ENCODE measurements around the gene DVL3. TPM values are rescaled to one million over a fixed set of nuclear protein-coding genes. Genes with fewer than 3 reads are reported as not detected.
"Not testable (repeated sequence)": the region's sequence is repeated elsewhere in the genome, so short reads cannot be mapped to it uniquely, and the experiment has no call there.

The DVL3 gene
- 10 to 100 TPM; 35.7 to 40.2 (median 36.1) TPM for total RNA-seq

DNA sequence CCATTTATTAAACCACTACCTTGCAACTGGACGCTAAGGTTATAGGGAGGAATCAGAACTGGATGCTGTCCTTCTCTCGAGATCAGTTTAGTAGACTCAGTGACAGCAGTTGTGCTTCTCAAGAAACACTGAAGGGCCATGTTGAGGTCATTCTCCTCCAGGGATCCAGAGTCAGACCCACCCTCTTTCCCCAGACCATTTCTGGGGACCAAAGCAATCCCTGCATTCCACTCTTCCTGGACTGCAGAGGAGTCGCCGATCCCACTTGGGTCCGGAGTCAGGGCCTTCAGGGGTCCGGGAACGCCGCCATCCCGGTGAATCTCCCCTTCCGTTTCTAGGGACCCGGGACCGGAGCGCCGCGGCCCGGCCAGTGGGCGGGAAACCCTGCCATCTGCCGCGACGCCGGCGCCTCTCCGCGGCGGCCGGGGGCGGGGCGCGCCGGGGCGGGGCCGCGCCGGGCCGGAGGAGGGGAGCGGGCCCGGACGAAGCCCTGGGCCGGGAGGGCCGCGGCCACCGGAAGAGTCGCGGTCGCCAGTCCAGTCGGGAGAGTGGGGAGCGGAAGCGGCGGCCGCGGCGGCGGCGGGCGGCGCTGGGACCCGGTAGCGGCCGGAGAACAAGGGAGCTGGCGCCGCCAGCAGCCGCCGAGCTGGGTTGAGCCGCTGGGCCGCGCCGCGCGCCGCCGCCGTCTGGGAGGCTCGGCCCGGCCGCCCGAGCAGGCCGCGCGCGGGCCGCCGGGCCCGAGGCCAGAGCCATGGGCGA lies at the start of gene DVL3:
DVL3 (plus strand) TSS at position 493 of the 759 bp plus-strand sequence; CDS start at position 752, 259 bp downstream.
- peak in 2 of 3 donors; percentile 3 to 7 for TF ChIP-seq POLR2AphosphoS5 (IDR thresholded peaks at IDR 0.05)
- TF ChIP-seq, protein P1, sequence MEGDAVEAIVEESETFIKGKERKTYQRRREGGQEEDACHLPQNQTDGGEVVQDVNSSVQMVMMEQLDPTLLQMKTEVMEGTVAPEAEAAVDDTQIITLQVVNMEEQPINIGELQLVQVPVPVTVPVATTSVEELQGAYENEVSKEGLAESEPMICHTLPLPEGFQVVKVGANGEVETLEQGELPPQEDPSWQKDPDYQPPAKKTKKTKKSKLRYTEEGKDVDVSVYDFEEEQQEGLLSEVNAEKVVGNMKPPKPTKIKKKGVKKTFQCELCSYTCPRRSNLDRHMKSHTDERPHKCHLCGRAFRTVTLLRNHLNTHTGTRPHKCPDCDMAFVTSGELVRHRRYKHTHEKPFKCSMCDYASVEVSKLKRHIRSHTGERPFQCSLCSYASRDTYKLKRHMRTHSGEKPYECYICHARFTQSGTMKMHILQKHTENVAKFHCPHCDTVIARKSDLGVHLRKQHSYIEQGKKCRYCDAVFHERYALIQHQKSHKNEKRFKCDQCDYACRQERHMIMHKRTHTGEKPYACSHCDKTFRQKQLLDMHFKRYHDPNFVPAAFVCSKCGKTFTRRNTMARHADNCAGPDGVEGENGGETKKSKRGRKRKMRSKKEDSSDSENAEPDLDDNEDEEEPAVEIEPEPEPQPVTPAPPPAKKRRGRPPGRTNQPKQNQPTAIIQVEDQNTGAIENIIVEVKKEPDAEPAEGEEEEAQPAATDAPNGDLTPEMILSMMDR (IDR thresholded peaks at IDR 0.05) = no peak
- no peaks in the 10 kb centered on the region for H3K36me3 ChIP-seq
- intact Hi-C loops (cut with DNase I; ENCODE audit: low total_unique reads) = no loop called here
- peak; percentile 37 to 59 for DNase-seq (ENCODE audit: low spot score in 2 of 2)
- H3K27me3 ChIP-seq = no peaks in the 10 kb centered on the region
- peaks cover 0 to 3% of the 10 kb centered on the region in 2 donors for H3K4me1 ChIP-seq
- H3K9me3 ChIP-seq = no peaks in the 10 kb centered on the region
- peak within 1 kb of the TSS; percentile 88 to 97 for H3K27ac ChIP-seq
- peak within 1 kb of the TSS; percentile 88 to 99 (median 91) for H3K4me3 ChIP-seq

DNA sequence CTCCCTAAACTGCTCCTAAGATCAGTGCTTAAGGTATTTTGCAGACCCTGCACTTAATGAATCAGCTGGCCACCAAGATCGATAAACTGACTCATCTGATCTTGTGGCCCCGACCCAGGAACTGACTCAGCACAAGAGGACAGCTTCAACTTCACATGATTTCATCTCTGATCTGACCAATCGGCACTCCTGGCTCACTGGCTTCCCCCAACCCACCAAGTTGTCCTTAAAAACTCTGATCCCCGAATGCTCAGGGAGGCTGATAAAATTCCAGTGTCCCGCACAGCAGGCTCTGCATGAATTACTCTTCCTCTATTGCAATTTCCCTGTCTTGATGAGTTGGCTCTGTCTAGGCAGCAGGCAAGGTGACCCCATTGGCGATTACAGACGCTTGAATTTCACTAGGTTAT lies 44.9 kb upstream of the DVL3 start:
- intact Hi-C loops (cut with DNase I; ENCODE audit: low total_unique reads) = no loop called here

DNA sequence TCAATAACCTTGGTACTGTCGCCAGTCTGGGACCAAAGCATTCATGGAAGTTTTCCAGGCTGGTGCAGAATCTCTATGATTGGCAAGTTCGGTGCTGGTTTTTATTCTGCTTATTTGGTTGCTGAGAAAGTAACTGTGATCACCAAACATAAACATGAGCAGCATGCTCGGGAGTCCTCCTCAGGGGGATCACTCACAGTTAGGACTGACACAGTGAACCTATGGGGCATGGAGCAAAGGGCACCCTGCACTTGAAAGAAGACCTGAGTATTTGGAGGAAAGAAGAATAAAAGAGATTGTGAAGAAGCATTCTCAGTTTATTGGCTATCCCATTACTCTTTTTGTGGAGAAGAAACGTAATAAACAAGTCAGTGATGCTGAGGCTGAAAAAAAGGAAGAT lies 39.2 kb upstream of the DVL3 start:
- intact Hi-C loops (cut with DNase I; ENCODE audit: low total_unique reads) = no loop called here
- no peak overlapping the region for H3K4me3 ChIP-seq
- no peaks in the 10 kb centered on the region for H3K36me3 ChIP-seq
- H3K27me3 ChIP-seq = no peaks in the 10 kb centered on the region
- H3K9me3 ChIP-seq = no peaks in the 10 kb centered on the region
- no peak for DNase-seq (ENCODE audit: low spot score in 2 of 2)
- H3K27ac ChIP-seq = no peak overlapping the region
- no peaks in the 10 kb centered on the region for H3K4me1 ChIP-seq
- TF ChIP-seq, protein P1 (IDR thresholded peaks at IDR 0.05) = no peak
- TF ChIP-seq POLR2AphosphoS5 (IDR thresholded peaks at IDR 0.05) (no peak), POLR2A (IDR thresholded peaks at IDR 0.05) (no peak)

More for the DNA sequence above, 44.9 kb upstream of the DVL3 start:
- H3K27ac ChIP-seq = no peak overlapping the region
- DNase-seq (ENCODE audit: low spot score in 2 of 2) = no peak
- no peaks in the 10 kb centered on the region for H3K4me1 ChIP-seq
- no peaks in the 10 kb centered on the region for H3K27me3 ChIP-seq
- TF ChIP-seq POLR2A (IDR thresholded peaks at IDR 0.05) = no peak
- no peak for TF ChIP-seq POLR2AphosphoS5 (IDR thresholded peaks at IDR 0.05)
- TF ChIP-seq, protein P1 (IDR thresholded peaks at IDR 0.05) = no peak
- H3K4me3 ChIP-seq = no peak overlapping the region
- no peaks in the 10 kb centered on the region for H3K36me3 ChIP-seq
- H3K9me3 ChIP-seq = no peaks in the 10 kb centered on the region

DNA sequence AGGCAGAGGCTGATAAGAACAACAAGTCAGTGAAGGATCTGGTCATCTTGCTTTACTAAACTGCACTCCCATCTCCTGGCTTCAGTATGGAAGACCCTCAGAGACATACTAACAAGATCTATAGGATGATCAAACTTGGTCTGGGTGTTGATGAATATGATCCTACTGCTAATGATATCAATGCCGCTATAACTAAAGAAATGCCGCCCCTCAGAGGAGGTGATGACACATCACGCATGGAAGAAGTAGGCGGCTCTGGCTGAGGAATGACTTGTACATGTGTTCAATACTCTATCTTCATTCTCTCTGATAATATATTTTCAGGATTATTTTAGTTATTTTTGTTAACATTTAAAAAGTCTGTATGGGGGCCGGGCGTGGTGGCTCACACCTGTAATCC lies 37.5 kb upstream of the DVL3 start:
- TF ChIP-seq POLR2A (IDR thresholded peaks at IDR 0.05) (no peak), POLR2AphosphoS5 (IDR thresholded peaks at IDR 0.05) (no peak)
- TF ChIP-seq, protein P1 (IDR thresholded peaks at IDR 0.05) = no peak
- Histone ChIP-seq H3K27me3 (no peaks in the 10 kb centered on the region), H3K36me3 (no peaks in the 10 kb centered on the region), H3K27ac (no peak overlapping the region), H3K9me3 (no peaks in the 10 kb centered on the region), H3K4me1 (no peaks in the 10 kb centered on the region), H3K4me3 (no peak overlapping the region)
- no peak for DNase-seq (ENCODE audit: low spot score in 2 of 2)
- intact Hi-C loops (cut with DNase I; ENCODE audit: low total_unique reads) = no loop called here

DNA sequence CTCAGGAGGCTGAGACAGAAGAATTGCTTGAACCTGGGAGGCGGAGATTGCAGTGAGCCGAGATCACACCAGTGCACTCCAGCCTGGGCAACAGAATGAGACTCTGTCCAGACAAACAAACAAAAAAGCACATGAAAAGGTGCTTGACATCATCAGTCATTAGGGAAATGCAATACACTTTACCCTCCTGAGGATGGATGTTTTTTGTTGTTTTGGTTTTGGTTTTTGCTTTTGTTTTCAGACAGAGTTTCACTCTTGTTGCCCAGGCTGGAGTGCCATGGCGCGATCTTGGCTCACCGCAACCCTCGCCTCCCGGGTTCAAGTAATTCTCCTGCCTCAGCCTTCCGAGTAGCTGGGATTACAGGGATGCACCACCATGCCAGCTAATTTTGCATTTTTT lies 34.1 kb upstream of the DVL3 start:
- H3K4me3 ChIP-seq; H3K27me3 ChIP-seq; DNase-seq (ENCODE audit: low spot score in 2 of 2); H3K9me3 ChIP-seq; H3K4me1 ChIP-seq; H3K27ac ChIP-seq; H3K36me3 ChIP-seq; intact Hi-C loops (cut with DNase I; ENCODE audit: low total_unique reads): not testable (repeated sequence)

Measured in breast epithelium (tissue), 4 donors.